ENCODE measurements around the gene RBM20.

RBM20 gene

GRCh38 chr10:110881247-110881646 is 237.1 kb downstream of the RBM20 start:
- no peak for DNase-seq

- no peak for DNase-seq
Measured at GRCh38 chr10:110881905-110882304, 237.8 kb downstream of the RBM20 start.

GRCh38 chr10:110883924-110884323 is 239.8 kb downstream of the RBM20 start:
- DNase-seq = no peak

GRCh38 chr10:110885932-110886674 is 242.0 kb downstream of the RBM20 start:
- no peak for DNase-seq

- DNase-seq = no peak
Measured at GRCh38 chr10:110887560-110887959, 243.4 kb downstream of the RBM20 start.
